Activated B cell treated with CpG ODN at 0.5 μM for 24 hours (primary cell): ENCODE measurements around the gene CALN1. TPM values are rescaled to one million over a fixed set of nuclear protein-coding genes. Genes with fewer than 3 reads are reported as not detected.
"Not testable (repeated sequence)": the region's sequence is repeated elsewhere in the genome, so short reads cannot be mapped to it uniquely, and the experiment has no call there.

ENCODE experiments used
- ATAC-seq: fragments of 200-7000 bp; cut with Tn5 transposase; one replicate; pipeline ENCODE4 v1.10.0; 2021; ENCODE audit warnings: low read depth, mild to moderate bottlenecking, moderate library complexity
- CTCF ChIA-PET: fragments of 350-600 bp; sonication (Branson Sonifier 250); formaldehyde crosslinking; loops from one replicate; lab custom pipeline; 2021; ENCODE audit warnings: antibody characterized with exemption; lab: Charles Lee
- POLR2A ChIA-PET: fragments of 350-600 bp; sonication (Branson Sonifier 250); formaldehyde crosslinking; loops from one replicate; lab custom pipeline; 2021; ENCODE audit warnings: antibody characterized with exemption; lab: Charles Lee
- DNase-seq: peaks from one replicate; pipeline ENCODE4 v3.0.0; 2022
- H3K27ac Mint-ChIP-seq: one replicate; pipeline ENCODE4 v1.8.0; 2020; ENCODE audit warnings: mixed read lengths
- H3K27me3 Mint-ChIP-seq: one replicate; pipeline ENCODE4 v1.8.0; 2021; ENCODE audit warnings: mixed read lengths
- H3K36me3 Mint-ChIP-seq: one replicate; pipeline ENCODE4 v1.8.0; 2021; ENCODE audit warnings: low read depth, mixed read lengths
- H3K4me1 Mint-ChIP-seq: one replicate; pipeline ENCODE4 v1.8.0; 2021; ENCODE audit warnings: mixed read lengths
- H3K4me3 Mint-ChIP-seq: one replicate; pipeline ENCODE4 v1.8.0; 2020; ENCODE audit warnings: mild to moderate bottlenecking, mixed read lengths
- H3K9me3 Mint-ChIP-seq: one replicate; pipeline ENCODE4 v1.8.0; 2020; ENCODE audit warnings: mixed read lengths
- intact Hi-C: fragments of 100-400 bp; cut with micrococcal nuclease; formaldehyde crosslinking; loops from one replicate; pipeline ENCODE4 v1.15.1; 2024
- total RNA-seq: library from RNA; stranded (reverse); gene quantifications from 2 replicates; pipeline ENCODE4 v1.2.3, GENCODE V29; 2022
- TF ChIP-seq, protein P1 (sequence below): fragments of 200-600 bp; IDR thresholded peaks from one replicate; pipeline ENCODE4 v1.8.0; 2022; ENCODE audit warnings: antibody characterized with exemption, mild to moderate bottlenecking

The CALN1 gene
- total RNA-seq, 1 donor from 2014 or later: not detected

DNA sequence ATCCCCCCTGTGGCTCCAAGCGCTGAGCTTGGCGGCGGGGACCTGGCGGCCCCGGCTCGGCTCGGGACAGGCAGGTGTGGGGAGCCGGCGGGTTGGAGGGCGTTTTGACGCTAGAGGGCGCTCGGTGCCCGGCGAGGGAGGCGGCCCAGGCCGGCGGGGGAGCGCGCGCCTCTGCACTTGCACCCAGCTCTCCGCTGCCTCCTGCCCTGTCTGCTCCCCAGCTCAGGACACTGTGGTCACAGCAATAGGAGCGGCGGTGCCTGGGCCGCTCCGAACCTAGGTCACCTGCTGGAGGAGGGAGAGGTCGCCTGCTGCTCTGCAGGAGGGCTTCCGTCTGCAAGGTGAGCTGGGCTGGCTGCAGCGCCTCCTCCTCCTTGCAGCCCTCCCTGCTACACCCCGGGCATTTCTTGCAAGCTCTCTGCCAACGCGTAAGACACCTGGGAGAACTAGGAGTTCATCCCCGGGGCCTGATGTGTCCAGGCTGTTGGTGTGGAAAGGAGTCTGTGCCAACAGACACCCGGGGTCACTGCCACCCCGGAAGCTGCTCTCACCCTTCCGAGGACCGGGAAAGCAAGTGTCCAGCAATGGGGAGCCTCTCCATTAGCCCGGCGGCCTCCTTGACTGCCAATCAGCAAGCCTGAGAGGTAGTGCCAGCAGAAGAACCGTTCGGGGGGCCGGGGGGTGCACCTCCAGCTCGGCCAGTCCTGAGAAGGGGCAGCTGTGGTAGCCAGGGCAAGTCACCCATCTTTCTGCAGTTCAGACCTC, 659.8 kb downstream of the CALN1 start:
- DNase-seq (no peak), ATAC-seq (no peak)
- CTCF ChIA-PET: no interaction called here
- intact Hi-C loops: no loop called here
- POLR2A ChIA-PET: no interaction called here
- Mint-ChIP-seq H3K27ac (no peak overlapping the region), H3K27me3 (peaks cover 11% of the 10 kb centered on the region), H3K9me3 (peaks cover 6% of the 10 kb centered on the region), H3K36me3 (no peaks in the 10 kb centered on the region), H3K4me1 (no peaks in the 10 kb centered on the region), H3K4me3 (no peak overlapping the region)
- TF ChIP-seq, protein P1, sequence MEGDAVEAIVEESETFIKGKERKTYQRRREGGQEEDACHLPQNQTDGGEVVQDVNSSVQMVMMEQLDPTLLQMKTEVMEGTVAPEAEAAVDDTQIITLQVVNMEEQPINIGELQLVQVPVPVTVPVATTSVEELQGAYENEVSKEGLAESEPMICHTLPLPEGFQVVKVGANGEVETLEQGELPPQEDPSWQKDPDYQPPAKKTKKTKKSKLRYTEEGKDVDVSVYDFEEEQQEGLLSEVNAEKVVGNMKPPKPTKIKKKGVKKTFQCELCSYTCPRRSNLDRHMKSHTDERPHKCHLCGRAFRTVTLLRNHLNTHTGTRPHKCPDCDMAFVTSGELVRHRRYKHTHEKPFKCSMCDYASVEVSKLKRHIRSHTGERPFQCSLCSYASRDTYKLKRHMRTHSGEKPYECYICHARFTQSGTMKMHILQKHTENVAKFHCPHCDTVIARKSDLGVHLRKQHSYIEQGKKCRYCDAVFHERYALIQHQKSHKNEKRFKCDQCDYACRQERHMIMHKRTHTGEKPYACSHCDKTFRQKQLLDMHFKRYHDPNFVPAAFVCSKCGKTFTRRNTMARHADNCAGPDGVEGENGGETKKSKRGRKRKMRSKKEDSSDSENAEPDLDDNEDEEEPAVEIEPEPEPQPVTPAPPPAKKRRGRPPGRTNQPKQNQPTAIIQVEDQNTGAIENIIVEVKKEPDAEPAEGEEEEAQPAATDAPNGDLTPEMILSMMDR: no peak

DNA sequence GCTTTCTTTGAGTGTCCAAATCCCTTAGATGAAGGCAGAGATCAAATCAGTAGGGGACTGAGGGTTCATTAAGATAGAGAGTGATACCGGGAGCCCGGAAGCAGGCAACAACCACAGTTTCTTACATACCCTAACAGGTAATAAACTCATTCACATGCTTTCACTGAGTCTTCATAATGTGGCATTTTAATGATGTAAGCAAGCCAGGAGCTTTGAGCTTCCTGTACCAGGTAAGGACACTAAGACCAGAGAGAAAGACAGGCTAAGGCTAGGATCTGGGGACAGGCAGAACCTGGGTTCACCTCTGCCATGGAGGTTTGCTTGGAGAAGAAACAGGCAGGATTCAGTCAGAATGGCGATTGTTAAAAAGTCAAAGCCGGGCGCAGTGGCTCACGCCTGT, 661.8 kb downstream of the CALN1 start:
- ChIA-PET POLR2A (no interaction called here), CTCF (no interaction called here)
- Mint-ChIP-seq H3K4me1 (no peaks in the 10 kb centered on the region), H3K27me3 (peaks cover 11% of the 10 kb centered on the region), H3K36me3 (no peaks in the 10 kb centered on the region), H3K27ac (no peak overlapping the region), H3K4me3 (no peak overlapping the region), H3K9me3 (peaks cover 1% of the 10 kb centered on the region)
- intact Hi-C loops: no loop called here
- no peak for DNase-seq
- ATAC-seq: no peak
- TF ChIP-seq, protein P1: no peak

DNA sequence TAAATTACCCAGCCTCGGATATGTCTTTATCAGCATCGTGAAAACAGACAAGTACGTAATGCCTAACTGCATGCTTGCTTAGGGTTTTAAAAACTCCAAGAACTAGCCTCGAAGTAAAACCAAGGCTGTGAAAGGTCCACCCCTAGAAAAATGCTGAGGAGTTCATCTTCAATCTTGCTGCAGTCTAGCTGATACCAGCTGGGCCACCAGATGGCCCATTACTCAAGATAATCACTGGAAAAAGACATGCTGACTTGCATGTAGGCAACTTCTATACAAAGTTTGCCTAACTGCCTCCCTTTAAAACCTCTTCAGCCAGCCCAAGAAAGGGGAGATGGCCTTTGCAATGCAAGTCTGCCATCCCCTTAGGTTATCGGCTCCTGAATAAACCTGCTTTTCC, 666.1 kb downstream of the CALN1 start:
- POLR2A ChIA-PET: no interaction called here
- H3K36me3 Mint-ChIP-seq: no peaks in the 10 kb centered on the region

DNA sequence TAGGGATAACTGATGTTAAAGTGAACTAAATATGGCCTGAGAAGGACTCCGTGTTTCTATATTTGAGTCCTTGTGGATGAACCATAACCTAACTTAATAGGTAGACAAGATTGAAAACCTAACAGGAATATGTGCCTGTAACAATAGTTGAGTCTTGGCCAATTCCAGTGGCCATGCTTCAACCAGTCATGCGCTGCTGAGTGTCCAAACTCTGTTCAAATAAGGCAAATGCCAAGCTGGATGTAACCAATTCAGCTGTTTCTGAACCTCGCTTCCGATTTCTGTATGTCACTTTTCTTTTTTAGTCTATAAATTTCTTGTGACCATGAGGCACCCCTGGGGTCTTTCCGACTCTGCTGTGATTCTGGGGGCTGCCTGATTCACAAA, 672.0 kb downstream of the CALN1 start:
- Mint-ChIP-seq H3K27me3 (no peaks in the 10 kb centered on the region), H3K27ac (no peak overlapping the region), H3K4me3 (no peak overlapping the region), H3K9me3 (no peaks in the 10 kb centered on the region), H3K4me1 (no peaks in the 10 kb centered on the region), H3K36me3 (no peaks in the 10 kb centered on the region)
- CTCF ChIA-PET: no interaction called here
- ATAC-seq (no peak), DNase-seq (no peak)
- TF ChIP-seq, protein P1: no peak
- intact Hi-C loops: no loop called here
- POLR2A ChIA-PET: no interaction called here

More for the DNA sequence above, 666.1 kb downstream of the CALN1 start:
- peaks cover under 1% of the 10 kb centered on the region for H3K27me3 Mint-ChIP-seq
- CTCF ChIA-PET: no interaction called here
- no peaks in the 10 kb centered on the region for H3K9me3 Mint-ChIP-seq
- no peaks in the 10 kb centered on the region for H3K4me1 Mint-ChIP-seq
- DNase-seq (no peak), ATAC-seq (no peak)
- intact Hi-C loops: no loop called here
- H3K27ac Mint-ChIP-seq: no peak overlapping the region
- H3K4me3 Mint-ChIP-seq: no peak overlapping the region
- TF ChIP-seq, protein P1: no peak

DNA sequence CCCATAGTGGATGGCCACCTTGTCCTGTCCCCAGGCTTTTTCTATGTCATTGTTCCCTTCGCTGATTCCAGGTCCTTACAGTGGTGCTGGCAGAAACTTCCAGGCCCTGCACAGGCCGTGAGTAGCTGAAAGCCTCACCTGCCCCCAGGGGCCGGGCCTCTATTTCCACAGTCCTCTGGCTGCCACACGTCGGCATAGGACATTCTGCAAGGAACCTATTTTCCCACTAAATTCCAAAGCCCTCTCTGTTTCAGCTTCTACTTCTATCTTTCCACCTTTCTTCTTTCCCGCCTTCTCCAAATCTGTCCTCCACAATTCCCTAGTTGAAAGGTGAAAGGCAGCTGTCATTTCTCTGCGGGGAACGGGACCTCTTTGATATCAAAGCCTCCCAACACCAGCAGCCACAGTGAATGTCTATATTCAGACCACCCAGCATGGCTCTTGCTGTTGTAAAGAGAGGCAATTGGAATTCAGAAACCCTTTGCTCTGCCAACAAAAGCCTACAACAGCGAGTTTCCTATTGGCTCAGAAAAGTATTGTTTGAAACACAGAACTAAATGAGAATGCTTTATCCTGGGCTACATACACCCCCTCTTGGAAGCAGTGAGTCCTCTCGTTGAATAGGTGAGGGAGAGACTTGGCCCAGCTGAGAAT, 672.5 kb downstream of the CALN1 start:
- ChIA-PET CTCF (no interaction called here), POLR2A (no interaction called here)
- DNase-seq (no peak), ATAC-seq (no peak)
- Mint-ChIP-seq H3K4me3 (no peak overlapping the region), H3K27me3 (no peaks in the 10 kb centered on the region), H3K9me3 (no peaks in the 10 kb centered on the region), H3K27ac (no peak overlapping the region), H3K4me1 (no peaks in the 10 kb centered on the region), H3K36me3 (no peaks in the 10 kb centered on the region)
- intact Hi-C loops: no loop called here
- TF ChIP-seq, protein P1: no peak

DNA sequence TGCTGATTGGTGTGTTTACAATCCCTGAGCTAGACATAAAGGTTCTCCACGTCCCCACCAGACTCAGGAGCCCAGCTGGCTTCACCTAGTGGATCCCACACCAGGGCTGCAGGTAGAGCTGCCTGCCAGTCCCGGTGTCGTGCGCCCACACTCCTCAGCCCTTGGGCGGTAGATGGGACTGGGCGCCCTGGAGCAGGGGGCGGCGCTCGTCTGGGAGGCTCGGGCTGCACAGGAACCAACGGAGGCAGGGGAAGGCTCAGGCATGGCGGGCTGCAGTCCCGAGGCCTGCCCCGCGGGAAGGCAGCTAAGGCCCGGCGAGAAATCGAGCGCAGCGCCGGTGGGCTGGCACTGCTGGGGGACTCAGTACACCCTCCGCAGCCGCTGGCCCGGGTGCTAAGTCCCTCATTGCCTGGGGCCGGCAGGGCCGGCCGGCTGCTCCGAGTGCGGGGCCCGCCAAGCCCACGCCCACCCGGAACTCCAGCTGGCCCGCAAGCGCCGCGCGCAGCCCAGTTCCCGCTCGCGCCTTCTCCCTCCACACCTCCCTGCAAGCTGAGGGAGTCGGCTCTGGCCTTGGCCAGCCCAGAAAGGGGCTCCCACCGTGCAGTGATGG, 674.1 kb downstream of the CALN1 start:
- ATAC-seq, H3K9me3 Mint-ChIP-seq, CTCF ChIA-PET, intact Hi-C loops, H3K4me3 Mint-ChIP-seq, DNase-seq, POLR2A ChIA-PET, H3K27ac Mint-ChIP-seq, H3K36me3 Mint-ChIP-seq, H3K4me1 Mint-ChIP-seq, H3K27me3 Mint-ChIP-seq: not testable (repeated sequence)
